ENCODE data around the gene RPA1.

The RPA1 gene

GRCh38 chr17:1907909-1908698 lies 78.3 kb downstream of the RPA1 start:
- Histone ChIP-seq H3K9me3 (ENCODE audit: severe bottlenecking) (no peaks in the 10 kb centered on the region), H3K4me3 (ENCODE audit: low read depth, low read length) (peak overlapping the region; percentile 53), H3K27me3 (ENCODE audit: insufficient read depth, low read depth, severe bottlenecking) (no peaks in the 10 kb centered on the region), H3K27ac (peak overlapping the region; percentile 52), H3K36me3 (no peaks in the 10 kb centered on the region)
- TF ChIP-seq, protein P1, sequence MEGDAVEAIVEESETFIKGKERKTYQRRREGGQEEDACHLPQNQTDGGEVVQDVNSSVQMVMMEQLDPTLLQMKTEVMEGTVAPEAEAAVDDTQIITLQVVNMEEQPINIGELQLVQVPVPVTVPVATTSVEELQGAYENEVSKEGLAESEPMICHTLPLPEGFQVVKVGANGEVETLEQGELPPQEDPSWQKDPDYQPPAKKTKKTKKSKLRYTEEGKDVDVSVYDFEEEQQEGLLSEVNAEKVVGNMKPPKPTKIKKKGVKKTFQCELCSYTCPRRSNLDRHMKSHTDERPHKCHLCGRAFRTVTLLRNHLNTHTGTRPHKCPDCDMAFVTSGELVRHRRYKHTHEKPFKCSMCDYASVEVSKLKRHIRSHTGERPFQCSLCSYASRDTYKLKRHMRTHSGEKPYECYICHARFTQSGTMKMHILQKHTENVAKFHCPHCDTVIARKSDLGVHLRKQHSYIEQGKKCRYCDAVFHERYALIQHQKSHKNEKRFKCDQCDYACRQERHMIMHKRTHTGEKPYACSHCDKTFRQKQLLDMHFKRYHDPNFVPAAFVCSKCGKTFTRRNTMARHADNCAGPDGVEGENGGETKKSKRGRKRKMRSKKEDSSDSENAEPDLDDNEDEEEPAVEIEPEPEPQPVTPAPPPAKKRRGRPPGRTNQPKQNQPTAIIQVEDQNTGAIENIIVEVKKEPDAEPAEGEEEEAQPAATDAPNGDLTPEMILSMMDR (IDR thresholded peaks at IDR 0.05; ENCODE audit: low read depth, low read length): no peak
- DNase-seq: peak; percentile 88

GRCh38 chr17:1908699-1909309 lies 79.0 kb downstream of the RPA1 start:
- Histone ChIP-seq H3K36me3 (no peaks in the 10 kb centered on the region), H3K4me3 (ENCODE audit: low read depth, low read length) (peak overlapping the region; percentile 53), H3K27me3 (ENCODE audit: insufficient read depth, low read depth, severe bottlenecking) (no peaks in the 10 kb centered on the region), H3K27ac (peak overlapping the region; percentile 52), H3K9me3 (ENCODE audit: severe bottlenecking) (no peaks in the 10 kb centered on the region)
- TF ChIP-seq, protein P1 (IDR thresholded peaks at IDR 0.05; ENCODE audit: low read depth, low read length): peak; percentile 66
- peak; percentile 80 for DNase-seq

GRCh38 chr17:1909985-1910384 lies 80.2 kb downstream of the RPA1 start:
- no peak overlapping the region for H3K27ac ChIP-seq
- H3K4me3 ChIP-seq (ENCODE audit: low read depth, low read length): no peak overlapping the region
- H3K36me3 ChIP-seq: no peaks in the 10 kb centered on the region
- no peaks in the 10 kb centered on the region for H3K9me3 ChIP-seq (ENCODE audit: severe bottlenecking)
- TF ChIP-seq, protein P1 (IDR thresholded peaks at IDR 0.05; ENCODE audit: low read depth, low read length): no peak
- H3K27me3 ChIP-seq (ENCODE audit: insufficient read depth, low read depth, severe bottlenecking): no peaks in the 10 kb centered on the region
- DNase-seq: no peak

GRCh38 chr17:1912146-1912545 lies 82.3 kb downstream of the RPA1 start:
- TF ChIP-seq, protein P1 (IDR thresholded peaks at IDR 0.05; ENCODE audit: low read depth, low read length): no peak
- Histone ChIP-seq H3K27ac (no peak overlapping the region), H3K4me3 (ENCODE audit: low read depth, low read length) (no peak overlapping the region), H3K36me3 (no peaks in the 10 kb centered on the region), H3K9me3 (ENCODE audit: severe bottlenecking) (no peaks in the 10 kb centered on the region), H3K27me3 (ENCODE audit: insufficient read depth, low read depth, severe bottlenecking) (no peaks in the 10 kb centered on the region)
- DNase-seq: no peak

- no peaks in the 10 kb centered on the region for H3K36me3 ChIP-seq
- no peak overlapping the region for H3K4me3 ChIP-seq (ENCODE audit: low read depth, low read length)
- no peaks in the 10 kb centered on the region for H3K27me3 ChIP-seq (ENCODE audit: insufficient read depth, low read depth, severe bottlenecking)
- H3K9me3 ChIP-seq (ENCODE audit: severe bottlenecking): no peaks in the 10 kb centered on the region
- no peak for DNase-seq
- TF ChIP-seq, protein P1 (IDR thresholded peaks at IDR 0.05; ENCODE audit: low read depth, low read length): no peak
- no peak overlapping the region for H3K27ac ChIP-seq
Measured at GRCh38 chr17:1913702-1914101, 83.9 kb downstream of the RPA1 start.
